ENCODE measurements around the gene WDFY2.
"Not testable (repeated sequence)": the region's sequence is repeated elsewhere in the genome, so short reads cannot be mapped to it uniquely, and the experiment has no call there.

Gene WDFY2

DNA sequence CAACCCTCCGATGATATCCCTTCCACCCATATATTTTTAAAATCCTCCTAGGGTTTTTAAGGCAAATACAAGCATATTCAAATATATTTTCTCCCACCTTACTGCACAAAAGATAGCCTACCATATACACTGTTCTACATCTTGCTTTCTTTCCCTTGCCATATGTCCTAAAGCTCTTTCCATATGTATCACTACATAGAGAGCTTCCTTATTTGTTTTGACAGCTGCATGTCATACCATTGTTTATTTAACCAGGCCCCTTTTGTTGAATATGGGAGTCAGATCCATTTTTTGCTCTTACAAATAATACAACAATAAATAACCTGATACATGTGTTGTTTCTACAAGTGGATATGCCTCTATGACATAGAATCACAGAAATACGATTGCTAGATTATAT is 32.8 kb upstream of the WDFY2 start:
- Histone ChIP-seq H3K4me1 (ENCODE audit: control insufficient read depth, insufficient read depth, low read length) (no peaks in the 10 kb centered on the region), H3K27me3 (ENCODE audit: control insufficient read depth, insufficient read depth, low read length) (no peaks in the 10 kb centered on the region), H3K4me3 (ENCODE audit: low read length) (no peak overlapping the region), H3K36me3 (ENCODE audit: control insufficient read depth, insufficient read depth, low read length) (no peaks in the 10 kb centered on the region), H3K27ac (ENCODE audit: low read depth, low read length) (no peak overlapping the region), H3K9ac (ENCODE audit: low read length) (no peak overlapping the region)

DNA sequence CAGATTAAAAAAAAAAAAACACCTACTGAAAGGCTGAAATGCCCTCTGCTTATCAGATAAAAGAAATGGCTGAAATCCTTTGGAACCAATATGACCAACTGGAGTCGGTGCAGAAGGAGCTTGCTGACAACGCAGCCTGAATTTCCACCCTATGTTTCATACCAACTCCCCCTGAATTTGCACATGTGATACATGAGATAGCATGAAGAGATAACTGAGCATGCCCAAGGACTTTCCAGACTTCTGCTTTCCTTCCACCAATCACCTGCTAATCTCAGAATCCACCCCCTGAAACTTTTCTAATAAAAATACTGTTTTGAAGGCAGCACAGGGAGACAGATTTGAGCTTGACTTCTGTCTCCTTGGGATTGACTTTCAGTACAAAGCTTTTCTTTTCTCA is 32.2 kb upstream of the WDFY2 start:
- Histone ChIP-seq H3K36me3 (ENCODE audit: control insufficient read depth, insufficient read depth, low read length) (no peaks in the 10 kb centered on the region), H3K4me3 (ENCODE audit: low read length) (no peak overlapping the region), H3K27ac (ENCODE audit: low read depth, low read length) (no peak overlapping the region), H3K27me3 (ENCODE audit: control insufficient read depth, insufficient read depth, low read length) (no peaks in the 10 kb centered on the region), H3K4me1 (ENCODE audit: control insufficient read depth, insufficient read depth, low read length) (no peaks in the 10 kb centered on the region), H3K9ac (ENCODE audit: low read length) (no peak overlapping the region)

DNA sequence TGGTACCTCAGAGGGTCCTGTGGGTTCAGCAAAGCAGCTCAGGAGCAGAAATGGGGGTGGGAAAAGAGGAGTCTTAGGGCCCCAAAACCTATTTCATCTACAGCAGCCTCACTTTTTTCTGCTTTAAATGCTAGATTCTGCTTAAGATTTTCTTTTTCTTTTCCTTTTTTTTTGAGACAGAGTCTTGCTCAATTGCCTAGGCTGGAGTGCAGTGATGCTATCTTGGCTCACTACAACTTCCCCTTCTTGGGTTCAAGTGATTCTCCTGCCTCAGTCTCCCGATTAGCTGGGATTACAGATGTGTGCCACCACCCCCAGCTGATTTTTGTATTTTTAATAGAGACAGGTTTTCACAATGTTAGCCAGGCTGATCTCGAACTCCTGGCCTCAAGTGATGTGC is 30.7 kb upstream of the WDFY2 start:
- no peak overlapping the region for H3K9ac ChIP-seq (ENCODE audit: low read length)
- H3K27me3 ChIP-seq (ENCODE audit: control insufficient read depth, insufficient read depth, low read length), result no peaks in the 10 kb centered on the region
- H3K27ac ChIP-seq (ENCODE audit: low read depth, low read length), result no peak overlapping the region
- H3K4me3 ChIP-seq (ENCODE audit: low read length), result no peak overlapping the region
- H3K36me3 ChIP-seq (ENCODE audit: control insufficient read depth, insufficient read depth, low read length), result no peaks in the 10 kb centered on the region
- H3K4me1 ChIP-seq (ENCODE audit: control insufficient read depth, insufficient read depth, low read length), result no peaks in the 10 kb centered on the region

DNA sequence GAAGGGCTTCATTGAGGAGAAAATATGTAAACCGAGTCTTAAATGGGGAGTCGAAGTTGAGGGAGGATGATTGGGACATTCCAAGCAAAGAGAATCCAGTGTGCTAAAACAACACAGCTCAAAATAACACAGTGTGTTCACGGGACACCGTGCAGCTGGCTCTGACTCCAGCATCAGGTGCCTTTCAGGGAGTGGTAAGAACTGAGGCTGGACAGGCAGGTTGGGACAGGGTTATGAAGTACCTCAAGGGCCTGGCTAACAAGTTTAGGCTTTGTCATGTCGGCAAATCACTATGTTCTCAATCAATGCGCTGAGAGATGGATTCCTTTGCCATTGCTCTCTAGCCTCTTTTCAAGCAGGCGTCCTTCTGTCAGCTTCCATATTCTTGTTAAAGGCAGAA is 27.5 kb upstream of the WDFY2 start:
- Histone ChIP-seq H3K27ac (ENCODE audit: low read depth, low read length) (no peak overlapping the region), H3K36me3 (ENCODE audit: control insufficient read depth, insufficient read depth, low read length) (no peaks in the 10 kb centered on the region), H3K4me1 (ENCODE audit: control insufficient read depth, insufficient read depth, low read length) (no peaks in the 10 kb centered on the region), H3K27me3 (ENCODE audit: control insufficient read depth, insufficient read depth, low read length) (no peaks in the 10 kb centered on the region), H3K9ac (ENCODE audit: low read length) (no peak overlapping the region), H3K4me3 (ENCODE audit: low read length) (no peak overlapping the region)

GRCh38 chr13:51557438-51557837 is 26.8 kb upstream of the WDFY2 start:
- Histone ChIP-seq H3K36me3 (ENCODE audit: control insufficient read depth, insufficient read depth, low read length) (no peaks in the 10 kb centered on the region), H3K27ac (ENCODE audit: low read depth, low read length) (no peak overlapping the region), H3K4me3 (ENCODE audit: low read length) (no peak overlapping the region), H3K27me3 (ENCODE audit: control insufficient read depth, insufficient read depth, low read length) (no peaks in the 10 kb centered on the region), H3K9ac (ENCODE audit: low read length) (no peak overlapping the region), H3K4me1 (ENCODE audit: control insufficient read depth, insufficient read depth, low read length) (no peaks in the 10 kb centered on the region)

- Histone ChIP-seq H3K9ac (ENCODE audit: low read length) (no peak overlapping the region), H3K27ac (ENCODE audit: low read depth, low read length) (no peak overlapping the region), H3K36me3 (ENCODE audit: control insufficient read depth, insufficient read depth, low read length) (no peaks in the 10 kb centered on the region), H3K4me3 (ENCODE audit: low read length) (no peak overlapping the region), H3K27me3 (ENCODE audit: control insufficient read depth, insufficient read depth, low read length) (no peaks in the 10 kb centered on the region), H3K4me1 (ENCODE audit: control insufficient read depth, insufficient read depth, low read length) (no peaks in the 10 kb centered on the region)
Observed at GRCh38 chr13:51557875-51558612, 26.2 kb upstream of the WDFY2 start.

DNA sequence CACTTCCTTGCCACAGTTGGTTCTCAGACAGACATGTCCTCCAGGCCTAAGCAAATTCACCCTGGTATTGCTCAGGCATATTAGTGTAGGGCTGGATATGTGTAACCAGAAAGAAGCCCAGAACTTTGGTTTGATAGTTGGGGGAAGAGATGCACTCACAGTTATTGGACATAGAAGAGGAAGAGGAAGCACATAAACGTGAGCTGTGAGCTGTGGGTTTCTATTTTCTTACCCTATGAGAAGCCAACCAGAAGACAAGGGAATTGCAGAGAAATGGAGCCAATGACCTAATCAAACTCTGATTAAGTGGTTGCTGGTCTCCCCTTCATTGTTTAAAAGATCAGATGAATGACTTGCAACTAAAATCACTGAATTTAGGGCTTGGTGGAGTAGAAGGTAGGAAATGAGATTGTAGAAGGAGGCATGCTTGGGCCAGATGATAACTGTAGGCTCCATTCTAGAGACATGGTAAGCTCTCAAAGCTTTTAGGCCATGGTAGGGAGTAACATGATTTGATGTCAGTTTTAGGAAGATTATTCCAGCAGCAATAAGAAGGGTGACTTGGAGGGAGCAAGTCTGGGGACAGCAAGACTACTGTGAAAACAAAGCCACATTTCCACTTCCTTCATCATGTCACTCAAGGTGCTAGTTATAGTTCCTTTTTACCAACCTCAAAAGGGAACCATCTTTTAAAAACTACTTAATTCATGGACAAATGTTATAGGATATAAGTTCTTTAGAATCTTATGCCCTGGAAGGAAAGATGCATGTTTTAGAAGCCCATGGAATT is 24.1 kb upstream of the WDFY2 start:
- Histone ChIP-seq H3K36me3 (ENCODE audit: control insufficient read depth, insufficient read depth, low read length) (no peaks in the 10 kb centered on the region), H3K4me3 (ENCODE audit: low read length) (no peak overlapping the region), H3K9ac (ENCODE audit: low read length) (no peak overlapping the region), H3K27me3 (ENCODE audit: control insufficient read depth, insufficient read depth, low read length) (no peaks in the 10 kb centered on the region), H3K4me1 (ENCODE audit: control insufficient read depth, insufficient read depth, low read length) (no peaks in the 10 kb centered on the region), H3K27ac (ENCODE audit: low read depth, low read length) (no peak overlapping the region)

- Histone ChIP-seq H3K9ac (ENCODE audit: low read length) (no peak overlapping the region), H3K36me3 (ENCODE audit: control insufficient read depth, insufficient read depth, low read length) (no peaks in the 10 kb centered on the region), H3K27ac (ENCODE audit: low read depth, low read length) (no peak overlapping the region), H3K4me3 (ENCODE audit: low read length) (no peak overlapping the region), H3K4me1 (ENCODE audit: control insufficient read depth, insufficient read depth, low read length) (no peaks in the 10 kb centered on the region), H3K27me3 (ENCODE audit: control insufficient read depth, insufficient read depth, low read length) (no peaks in the 10 kb centered on the region)
Observed at GRCh38 chr13:51562011-51562671, 22.1 kb upstream of the WDFY2 start.

- no peak overlapping the region for H3K9ac ChIP-seq (ENCODE audit: low read length)
- H3K4me3 ChIP-seq (ENCODE audit: low read length), result no peak overlapping the region
- H3K4me1 ChIP-seq (ENCODE audit: control insufficient read depth, insufficient read depth, low read length), result no peaks in the 10 kb centered on the region
- no peaks in the 10 kb centered on the region for H3K36me3 ChIP-seq (ENCODE audit: control insufficient read depth, insufficient read depth, low read length)
- H3K27ac ChIP-seq (ENCODE audit: low read depth, low read length), result no peak overlapping the region
- H3K27me3 ChIP-seq (ENCODE audit: control insufficient read depth, insufficient read depth, low read length), result no peaks in the 10 kb centered on the region
Observed at GRCh38 chr13:51564252-51564651, 20.0 kb upstream of the WDFY2 start.

GRCh38 chr13:51564671-51565070 is 19.6 kb upstream of the WDFY2 start:
- H3K27ac ChIP-seq (ENCODE audit: low read depth, low read length), result no peak overlapping the region
- H3K36me3 ChIP-seq (ENCODE audit: control insufficient read depth, insufficient read depth, low read length), result no peaks in the 10 kb centered on the region
- H3K9ac ChIP-seq (ENCODE audit: low read length), result no peak overlapping the region
- no peak overlapping the region for H3K4me3 ChIP-seq (ENCODE audit: low read length)
- H3K27me3 ChIP-seq (ENCODE audit: control insufficient read depth, insufficient read depth, low read length), result no peaks in the 10 kb centered on the region
- no peaks in the 10 kb centered on the region for H3K4me1 ChIP-seq (ENCODE audit: control insufficient read depth, insufficient read depth, low read length)

DNA sequence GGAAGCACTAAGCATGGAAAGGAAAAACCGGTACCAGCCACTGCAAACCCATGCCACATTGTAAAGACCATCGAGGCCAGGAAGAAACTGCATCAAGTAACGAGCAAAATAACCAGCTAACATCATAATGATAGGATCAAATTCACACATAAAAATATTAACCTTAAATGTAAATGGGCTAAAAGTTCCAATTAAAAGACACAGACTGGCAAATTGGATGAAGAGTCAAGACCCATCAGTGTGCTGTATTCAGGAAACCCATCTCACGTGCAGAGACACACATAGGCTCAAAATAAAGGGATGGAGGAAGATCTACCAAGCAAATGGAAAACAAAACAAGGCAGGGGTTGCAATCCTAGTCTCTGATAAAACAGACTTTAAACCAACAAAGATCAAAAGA is 15.3 kb upstream of the WDFY2 start:
- not testable (repeated sequence) for H3K4me1 ChIP-seq (ENCODE audit: control insufficient read depth, insufficient read depth, low read length); H3K36me3 ChIP-seq (ENCODE audit: control insufficient read depth, insufficient read depth, low read length); H3K9ac ChIP-seq (ENCODE audit: low read length); H3K27me3 ChIP-seq (ENCODE audit: control insufficient read depth, insufficient read depth, low read length); H3K27ac ChIP-seq (ENCODE audit: low read depth, low read length); H3K4me3 ChIP-seq (ENCODE audit: low read length)

GRCh38 chr13:51576754-51577153 is 7.5 kb upstream of the WDFY2 start:
- no peak overlapping the region for H3K27ac ChIP-seq (ENCODE audit: low read depth, low read length)
- H3K4me1 ChIP-seq (ENCODE audit: control insufficient read depth, insufficient read depth, low read length), result no peaks in the 10 kb centered on the region
- no peak overlapping the region for H3K9ac ChIP-seq (ENCODE audit: low read length)
- H3K36me3 ChIP-seq (ENCODE audit: control insufficient read depth, insufficient read depth, low read length), result no peaks in the 10 kb centered on the region
- no peaks in the 10 kb centered on the region for H3K27me3 ChIP-seq (ENCODE audit: control insufficient read depth, insufficient read depth, low read length)
- H3K4me3 ChIP-seq (ENCODE audit: low read length), result no peak overlapping the region
